HepG2 (cell line): Measurements from ENCODE around the gene LY6G5B. TPM values are rescaled to one million over a fixed set of nuclear protein-coding genes. Genes with fewer than 3 reads are reported as not detected.

Experiments
- FOXM1 ChIP-seq: sonication (generic); formaldehyde crosslinking; IDR thresholded peaks from 2 replicates; pipeline ENCODE4 v1.5.0; 2020; ENCODE audit warnings: missing genetic modification reagents
- GABPB1 ChIP-seq: IDR thresholded peaks from 2 replicates; pipeline ENCODE4 v1.6.1; 2016; ENCODE audit warnings: mild to moderate bottlenecking, missing genetic modification reagents, moderate library complexity, missing compliant biosample characterization
- GPBP1L1 ChIP-seq: sonication (generic); formaldehyde crosslinking; IDR thresholded peaks from 2 replicates; pipeline ENCODE4 v1.5.0; 2020; ENCODE audit warnings: mild to moderate bottlenecking, missing genetic modification reagents
- MAFF ChIP-seq: IDR thresholded peaks from 2 replicates; pipeline ENCODE4 v1.6.1; 2011; ENCODE audit warnings: low read depth, low read length, improper control_type of control experiment
- NFE2L1 ChIP-seq: sonication (generic); formaldehyde crosslinking; IDR thresholded peaks from 2 replicates; pipeline ENCODE4 v1.4.0; 2020; ENCODE audit warnings: missing genetic modification reagents, mild to moderate bottlenecking, borderline replicate concordance
- RAD51 ChIP-seq: fragments of 450-650 bp; IDR thresholded peaks from 2 replicates; pipeline ENCODE4 v1.6.1; 2016; ENCODE audit warnings: borderline replicate concordance
- RARG ChIP-seq: sonication (generic); formaldehyde crosslinking; IDR thresholded peaks from 2 replicates; pipeline ENCODE4 v1.4.0; 2020; ENCODE audit warnings: low read depth, mild to moderate bottlenecking, missing genetic modification reagents
- SALL1 ChIP-seq: sonication (generic); formaldehyde crosslinking; IDR thresholded peaks from 2 replicates; pipeline ENCODE4 v1.8.0; 2022; ENCODE audit warnings: mild to moderate bottlenecking, missing genetic modification reagents
- SAP130 ChIP-seq: IDR thresholded peaks from 2 replicates; pipeline ENCODE4 v1.6.1; 2016; ENCODE audit warnings: low read depth
- TCF7L2 ChIP-seq: IDR thresholded peaks from 2 replicates; pipeline ENCODE4 v1.6.1; 2011; ENCODE audit warnings: mild to moderate bottlenecking, low read depth, low read length, moderate library complexity
- TEAD2 ChIP-seq: sonication (generic); formaldehyde crosslinking; IDR thresholded peaks from 2 replicates; pipeline ENCODE4 v1.9.0; 2021; ENCODE audit warnings: missing genetic modification reagents
- TFDP2 ChIP-seq: sonication (generic); formaldehyde crosslinking; IDR thresholded peaks from 2 replicates; pipeline ENCODE4 v1.4.0; 2020; ENCODE audit warnings: missing genetic modification reagents
- ZFP41 ChIP-seq: sonication (generic); formaldehyde crosslinking; IDR thresholded peaks from 2 replicates; pipeline ENCODE4 v1.4.0; 2020; ENCODE audit warnings: mild to moderate bottlenecking, missing genetic modification reagents, borderline replicate concordance
- ZFY ChIP-seq: sonication (generic); formaldehyde crosslinking; IDR thresholded peaks from 2 replicates; pipeline ENCODE4 v1.4.0; 2020; ENCODE audit warnings: missing genetic modification reagents
- ZMAT5 ChIP-seq: sonication (generic); formaldehyde crosslinking; IDR thresholded peaks from 2 replicates; pipeline ENCODE4 v1.5.0; 2020; ENCODE audit warnings: mild to moderate bottlenecking, low read depth, missing genetic modification reagents, borderline replicate concordance
- ZNF333 ChIP-seq: sonication (generic); formaldehyde crosslinking; IDR thresholded peaks from 2 replicates; pipeline ENCODE4 v1.4.0; 2020; ENCODE audit warnings: mild to moderate bottlenecking, missing genetic modification reagents, borderline replicate concordance
- ZNF430 ChIP-seq: sonication (generic); formaldehyde crosslinking; IDR thresholded peaks from 2 replicates; pipeline ENCODE4 v1.9.0; 2021; ENCODE audit warnings: mild to moderate bottlenecking, missing genetic modification reagents
- ZNF484 ChIP-seq: sonication (generic); formaldehyde crosslinking; IDR thresholded peaks from 2 replicates; pipeline ENCODE4 v1.5.1; 2020; ENCODE audit warnings: mild to moderate bottlenecking, low read depth, missing genetic modification reagents, borderline replicate concordance
- ZNF563 ChIP-seq: sonication (generic); formaldehyde crosslinking; IDR thresholded peaks from 2 replicates; pipeline ENCODE4 v1.8.0; 2022; ENCODE audit warnings: mild to moderate bottlenecking, moderate library complexity, missing genetic modification reagents
- ZNF574 ChIP-seq: sonication (generic); formaldehyde crosslinking; IDR thresholded peaks from 2 replicates; pipeline ENCODE4 v1.4.0; 2020; ENCODE audit warnings: missing genetic modification reagents
- ZNF703 ChIP-seq: sonication (generic); formaldehyde crosslinking; IDR thresholded peaks from 2 replicates; pipeline ENCODE4 v1.5.1; 2020; ENCODE audit warnings: missing genetic modification reagents, mild to moderate bottlenecking, moderate library complexity, borderline replicate concordance
- ZNF746 ChIP-seq: sonication (generic); formaldehyde crosslinking; IDR thresholded peaks from 2 replicates; pipeline ENCODE4 v1.8.0; 2022; ENCODE audit warnings: mild to moderate bottlenecking, missing genetic modification reagents
- ZNF777 ChIP-seq: sonication (generic); formaldehyde crosslinking; IDR thresholded peaks from 2 replicates; pipeline ENCODE4 v1.4.0; 2020; ENCODE audit warnings: missing genetic modification reagents
- ZNF883 ChIP-seq: sonication (generic); formaldehyde crosslinking; IDR thresholded peaks from 2 replicates; pipeline ENCODE4 v1.5.1; 2020; ENCODE audit warnings: mild to moderate bottlenecking, missing genetic modification reagents; ENCODE audit errors: not compliant biosample characterization
- polyA plus RNA-seq, 8 experiments: library from polyadenylated mRNA; depleted of rRNA in 3 of 8; stranded (reverse) in 7 of 8; unstranded in 1 of 8; fragments of >200 nt; fragmentation: Illumina TruSeq in 4 of 8; extraction: Trizol in 4 of 8; gene quantifications; 2 replicates each; pipeline versions ENCODE4 v1.2.1 to v1.2.3, GENCODE V29; 2011 to 2016; ENCODE audit warnings: low read depth in 4 of 8, missing spikeins in 1 of 8, mixed read lengths in 1 of 8; ENCODE audit not compliant: insufficient read depth in 1 of 8
- total RNA-seq, 5 experiments: library from RNA; depleted of rRNA; stranded (reverse); fragments of >200 nt; fragmentation: Illumina TruSeq; extraction: Trizol; gene quantifications; 2 replicates each; pipeline ENCODE4 v1.2.3, GENCODE V29; 2016; ENCODE audit warnings: low read depth in 1 of 5
- TF ChIP-seq, protein P1 (sequence below): IDR thresholded peaks from 2 replicates; pipeline ENCODE4 v1.6.1; 2016; ENCODE audit warnings: low read depth, borderline replicate concordance

Gene LY6G5B
- total and polyA plus RNA-seq, 2 of the 13 experiments (the other 11 are each of a cell fraction or from before 2014, with no cell fraction given): 7.8 to 15.7 TPM

DNA sequence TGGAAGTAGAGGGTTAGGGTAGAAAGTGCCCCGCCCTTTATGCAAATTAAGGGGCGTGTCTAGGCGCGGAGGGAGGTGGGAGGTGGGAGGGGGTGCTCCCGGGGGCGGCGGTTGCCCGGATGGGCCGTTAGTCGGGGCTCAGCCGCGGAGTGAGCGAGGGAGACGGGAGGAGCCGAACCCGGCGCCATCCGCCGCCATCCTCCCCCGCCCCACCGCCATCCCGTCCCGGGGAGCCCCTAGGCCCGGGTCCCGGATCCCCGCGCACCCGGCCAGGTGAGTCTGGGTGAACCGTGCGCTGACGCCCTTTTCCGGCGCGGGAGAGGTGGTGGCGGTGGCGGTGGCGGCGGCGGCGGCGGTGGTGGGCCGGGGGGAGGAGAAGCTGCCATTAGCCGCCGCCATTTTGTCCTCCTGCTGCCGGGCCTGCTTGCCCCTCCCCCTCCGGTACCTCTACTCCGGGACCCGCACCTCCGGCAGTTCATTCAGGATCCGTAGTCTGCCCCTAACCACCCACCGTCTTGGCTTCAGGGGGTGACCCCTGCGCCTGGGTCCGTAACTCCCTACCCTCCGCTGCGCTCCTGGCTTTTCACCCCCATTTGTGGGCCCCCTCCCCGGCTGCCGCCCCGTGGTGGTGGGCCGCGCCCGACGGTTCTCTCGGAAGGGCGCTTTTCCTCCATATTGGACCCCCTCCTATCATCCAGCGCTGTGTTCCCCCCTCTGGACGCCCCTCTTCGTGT is 49.0 kb upstream of the LY6G5B start, which contains the start of gene PRRC2A (continued):
- TF ChIP-seq, protein P1, sequence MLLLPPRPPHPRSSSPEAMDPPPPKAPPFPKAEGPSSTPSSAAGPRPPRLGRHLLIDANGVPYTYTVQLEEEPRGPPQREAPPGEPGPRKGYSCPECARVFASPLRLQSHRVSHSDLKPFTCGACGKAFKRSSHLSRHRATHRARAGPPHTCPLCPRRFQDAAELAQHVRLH: no peak; the same call in none of the 2 replicates
- TF ChIP-seq ZFY (CRISPR knock-in tag) (peak; percentile 78), SALL1 (peak; percentile 76; the same call in 1 of the 2 replicates), ZMAT5 (CRISPR knock-in tag) (no peak), TEAD2 (CRISPR knock-in tag) (no peak), ZNF574 (peak; percentile 52; the same call in 1 of the 2 replicates), ZNF746 (CRISPR knock-in tag) (peak; percentile 86), GPBP1L1 (CRISPR knock-in tag) (no peak), TCF7L2 (no peak), ZNF430 (CRISPR knock-in tag) (peak; percentile 82; the same call in 1 of the 2 replicates), RAD51 (no peak), ZNF563 (CRISPR knock-in tag) (peak; percentile 69; the same call in 1 of the 2 replicates), FOXM1 (CRISPR knock-in tag) (peak; percentile 49; the same call in 1 of the 2 replicates), ZNF333 (peak; percentile 86; the same call in 1 of the 2 replicates), ZNF703 (CRISPR knock-in tag) (no peak; the same call in 1 of the 2 replicates), TFDP2 (no peak; the same call in 1 of the 2 replicates), GABPB1 (CRISPR knock-in tag) (peak; percentile 83), ZFP41 (CRISPR knock-in tag) (no peak), MAFF (no peak), ZNF777 (peak; percentile 65; the same call in 1 of the 2 replicates), ZNF484 (no peak), ZNF883 (CRISPR knock-in tag) (no peak), SAP130 (CRISPR knock-in tag) (peak; percentile 71), RARG (CRISPR knock-in tag) (no peak; the same call in 1 of the 2 replicates), NFE2L1 (CRISPR knock-in tag) (no peak)
